ENCODE measurements around the gene SEPTIN5.

Gene SEPTIN5

GRCh38 chr22:19705181-19705934 lies 8.9 kb upstream of the SEPTIN5 start:
- DNase-seq (ENCODE audit: low read depth): no peak

- no peak for DNase-seq (ENCODE audit: low read depth)
Measured at GRCh38 chr22:19706661-19707151, 7.6 kb upstream of the SEPTIN5 start.

- no peak for DNase-seq (ENCODE audit: low read depth)
Measured at GRCh38 chr22:19707347-19708290, 6.7 kb upstream of the SEPTIN5 start.

GRCh38 chr22:19708321-19709011 lies 5.8 kb upstream of the SEPTIN5 start:
- no peak for DNase-seq (ENCODE audit: low read depth)

GRCh38 chr22:19709063-19709769 lies 5.1 kb upstream of the SEPTIN5 start:
- DNase-seq (ENCODE audit: low read depth): no peak

GRCh38 chr22:19710020-19710768 lies 4.1 kb upstream of the SEPTIN5 start:
- DNase-seq (ENCODE audit: low read depth): no peak

GRCh38 chr22:19710769-19711106 lies 3.6 kb upstream of the SEPTIN5 start:
- DNase-seq (ENCODE audit: low read depth): no peak

GRCh38 chr22:19713245-19713644 lies 1.1 kb upstream of the SEPTIN5 start:
- DNase-seq (ENCODE audit: low read depth): no peak

- DNase-seq (ENCODE audit: low read depth): no peak
Measured at GRCh38 chr22:19713650-19714311, 522 bp upstream of the SEPTIN5 start.

- no peak for DNase-seq (ENCODE audit: low read depth)
Measured at GRCh38 chr22:19715188-19715930, 1.1 kb downstream of the SEPTIN5 start.

- DNase-seq (ENCODE audit: low read depth): no peak
Measured at GRCh38 chr22:19716041-19716828, 1.9 kb downstream of the SEPTIN5 start.

GRCh38 chr22:19716829-19717105 lies 2.5 kb downstream of the SEPTIN5 start:
- DNase-seq (ENCODE audit: low read depth): no peak

GRCh38 chr22:19717181-19717580 lies 2.9 kb downstream of the SEPTIN5 start:
- no peak for DNase-seq (ENCODE audit: low read depth)

- peak; percentile 81 for DNase-seq (ENCODE audit: low read depth)
Measured at GRCh38 chr22:19717691-19718455, 3.6 kb downstream of the SEPTIN5 start.

- DNase-seq (ENCODE audit: low read depth): no peak
Measured at GRCh38 chr22:19718456-19719049, 4.2 kb downstream of the SEPTIN5 start.

GRCh38 chr22:19719050-19719482 lies 4.8 kb downstream of the SEPTIN5 start:
- DNase-seq (ENCODE audit: low read depth): no peak

GRCh38 chr22:19719488-19720021 lies 5.3 kb downstream of the SEPTIN5 start:
- no peak for DNase-seq (ENCODE audit: low read depth)

Data from activated T-cell treated with anti-CD3 and anti-CD28 coated beads for 48 hours (primary cell).